HG03571 (cell line): ENCODE data around the gene ARF3.

Experiments
- ATAC-seq: cut with Tn5 transposase; IDR thresholded peaks from one replicate; pipeline ENCODE4 v1.9.1; 2021; ENCODE audit not compliant: unreplicated experiment

Gene ARF3

DNA sequence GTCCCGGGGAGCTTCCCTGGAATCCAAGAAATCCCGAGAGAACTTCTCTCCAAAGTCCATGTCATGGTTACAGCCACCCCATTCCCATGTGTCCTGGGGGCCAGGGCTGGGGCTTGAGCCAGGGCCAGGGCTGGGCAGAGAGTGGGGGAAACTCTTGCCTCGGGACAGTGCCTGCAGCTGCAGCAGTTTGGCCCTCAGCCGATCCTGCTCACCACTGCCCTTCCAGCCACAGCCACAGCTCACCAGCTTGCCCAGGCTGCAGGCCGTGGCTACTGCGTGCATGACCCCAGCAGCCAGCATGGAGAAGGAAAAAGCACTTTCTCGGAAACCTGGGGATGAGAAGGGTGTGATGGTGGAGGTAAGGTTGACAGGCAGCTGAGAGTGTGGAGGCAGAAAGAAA, 10.7 kb upstream of the ARF3 start:
- ATAC-seq: no peak

- ATAC-seq: no peak
Measured at GRCh38 chr12:48966177-48966895, 9.0 kb upstream of the ARF3 start.

- ATAC-seq: no peak
Measured at GRCh38 chr12:48965298-48965838, 8.1 kb upstream of the ARF3 start.

- ATAC-seq: no peak
Measured at GRCh38 chr12:48961801-48962200, 4.5 kb upstream of the ARF3 start.

- no peak for ATAC-seq
Measured at GRCh38 chr12:48961331-48961730, 4.0 kb upstream of the ARF3 start.

DNA sequence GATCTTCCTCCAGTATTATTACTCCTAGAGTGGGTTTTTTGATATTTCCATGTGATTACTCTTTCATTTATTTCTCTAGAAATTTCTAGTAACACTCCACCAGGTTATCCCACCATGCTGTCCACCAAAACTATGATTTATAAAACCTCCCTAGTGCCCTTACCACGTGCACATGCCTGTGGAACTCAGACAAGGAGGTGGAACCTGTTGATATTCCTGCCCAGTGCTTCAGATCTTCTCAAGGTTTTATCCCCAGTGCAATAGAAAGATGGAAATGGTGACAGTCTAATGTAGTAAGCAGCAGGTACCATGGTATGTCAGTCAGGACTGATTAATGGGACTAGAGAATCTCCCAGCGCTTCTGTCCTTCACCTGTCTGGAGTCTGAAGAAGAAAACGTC, 3.5 kb upstream of the ARF3 start:
- no peak for ATAC-seq

DNA sequence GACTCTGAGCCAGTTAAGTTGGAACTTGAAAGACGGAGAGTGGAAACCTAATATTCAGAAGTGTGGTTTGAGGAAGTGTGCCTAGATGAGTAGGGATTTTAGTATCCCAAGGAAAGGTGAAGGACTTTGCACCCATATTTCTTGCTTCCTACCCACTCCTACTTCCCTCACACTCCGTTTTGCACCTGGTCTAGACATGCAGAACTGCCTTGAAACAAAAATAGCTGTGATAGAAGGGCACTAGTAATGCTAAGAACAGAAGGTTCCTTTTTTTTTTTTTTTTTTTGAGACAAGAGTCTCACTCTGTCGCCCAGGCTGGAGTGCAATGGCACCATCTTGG, 732 bp upstream of the ARF3 start:
- ATAC-seq: no peak

GRCh38 chr12:48956279-48957140, 777 bp downstream of the ARF3 start:
- ATAC-seq: peak; percentile 4

DNA sequence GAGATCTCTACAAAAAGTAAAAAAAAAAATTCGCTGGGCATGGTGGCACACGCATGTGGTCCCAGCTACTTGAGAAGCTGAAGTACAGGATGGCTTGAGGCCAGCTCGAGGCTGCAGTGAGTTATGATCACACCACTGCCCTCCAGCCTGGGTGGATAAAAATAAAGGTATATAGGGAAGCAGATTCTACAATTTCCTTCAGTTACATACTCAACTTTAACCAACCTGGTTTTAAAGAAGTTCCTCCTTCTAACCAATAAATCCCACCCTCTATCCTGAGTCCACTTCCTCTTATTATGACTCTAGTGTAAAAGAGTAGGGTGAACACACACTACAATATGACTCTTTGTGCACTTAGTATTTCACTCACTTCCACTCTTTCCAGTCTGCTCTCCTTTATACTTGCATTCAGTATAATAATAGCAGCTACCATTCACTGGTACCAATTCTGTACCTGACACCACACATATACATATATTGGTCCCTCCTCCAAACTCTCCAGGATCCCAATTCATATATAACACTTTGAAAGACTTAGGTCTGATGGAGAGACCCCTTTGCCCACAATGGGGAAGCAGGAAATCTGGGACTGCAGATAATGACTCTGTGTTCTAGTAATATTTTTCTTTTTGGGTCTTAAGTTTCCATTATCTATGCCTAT, 2.3 kb downstream of the ARF3 start:
- ATAC-seq: no peak

DNA sequence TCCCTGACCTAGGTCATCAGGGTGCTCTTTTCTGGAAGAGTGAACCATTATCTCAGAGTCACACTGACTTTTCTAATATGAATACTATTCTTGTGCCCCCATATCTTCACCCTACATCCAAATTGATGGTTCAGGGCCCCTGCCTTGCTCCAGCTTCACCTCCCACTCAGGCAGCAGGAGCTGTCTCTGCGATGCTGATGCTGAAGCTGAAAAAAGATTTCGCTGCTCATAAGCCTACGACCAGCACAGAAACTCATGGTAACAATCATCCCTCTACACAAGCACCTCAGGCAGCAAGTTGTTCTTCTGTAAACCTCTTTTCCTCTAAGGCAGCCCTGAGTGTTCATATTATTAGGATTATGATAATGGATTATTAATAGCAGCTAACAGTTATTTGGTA, 3.2 kb downstream of the ARF3 start:
- no peak for ATAC-seq

DNA sequence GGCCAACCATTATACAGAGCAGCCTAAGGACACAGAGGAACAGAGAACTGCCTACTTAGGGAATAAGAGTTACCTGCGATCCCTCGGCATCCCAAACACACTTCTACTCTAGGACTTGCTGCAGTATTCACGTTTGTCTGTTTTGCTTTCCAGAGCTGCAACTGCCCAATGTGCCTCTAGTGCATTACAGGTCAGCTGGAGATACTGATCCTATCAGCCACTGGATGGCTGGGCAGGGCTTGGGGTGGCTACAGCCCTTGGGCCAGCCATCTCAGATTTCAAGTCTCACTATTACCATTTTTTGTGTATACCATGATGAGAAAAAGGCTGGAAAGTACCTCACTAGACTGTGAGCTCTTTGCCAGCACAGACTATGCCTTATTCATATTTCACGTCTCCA, 4.6 kb downstream of the ARF3 start:
- no peak for ATAC-seq

- ATAC-seq: no peak
Measured at GRCh38 chr12:48947727-48948126, 9.6 kb downstream of the ARF3 start.

GRCh38 chr12:48946943-48947342, 10.3 kb downstream of the ARF3 start:
- no peak for ATAC-seq

GRCh38 chr12:48946205-48946604, 11.1 kb downstream of the ARF3 start:
- no peak for ATAC-seq

DNA sequence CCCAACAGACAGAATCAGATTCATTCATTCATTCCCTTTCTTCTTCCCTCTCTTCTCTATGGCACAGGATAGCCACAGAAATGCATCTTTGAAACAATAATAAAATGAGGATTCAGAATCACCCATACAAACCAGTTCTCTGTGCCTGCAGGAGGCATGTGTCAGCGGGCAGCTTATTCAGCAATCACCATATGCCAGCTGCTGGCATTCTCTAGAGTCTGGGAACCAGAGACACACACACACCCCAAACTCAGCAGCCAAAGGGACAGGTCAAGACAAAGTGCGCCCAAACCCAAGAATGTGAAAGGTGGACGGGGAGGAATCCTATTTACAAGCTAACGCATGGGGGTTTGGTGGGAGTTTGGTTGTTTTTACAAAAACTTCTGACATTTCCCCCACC, 14.1 kb downstream of the ARF3 start:
- no peak for ATAC-seq

GRCh38 chr12:48940181-48940580, 17.1 kb downstream of the ARF3 start:
- ATAC-seq: no peak

DNA sequence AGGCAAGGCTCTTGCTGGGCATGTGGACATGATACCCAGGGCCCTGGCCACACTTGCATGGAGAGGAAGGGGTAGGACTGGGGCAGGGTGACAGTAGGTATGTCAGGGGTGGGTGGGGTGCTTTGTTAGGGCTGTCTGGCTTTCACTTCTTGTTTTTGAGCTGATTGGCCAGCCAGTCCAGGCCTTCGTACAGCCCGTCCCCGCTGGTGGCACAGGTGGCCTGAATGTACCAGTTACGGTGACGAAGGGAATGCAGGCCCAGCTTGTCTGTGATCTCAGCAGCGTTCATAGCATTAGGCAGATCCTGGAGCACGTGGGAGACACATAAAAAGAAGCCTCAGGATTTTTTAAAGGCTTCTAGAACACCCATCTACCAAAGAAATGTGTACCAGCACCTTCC, 18.5 kb downstream of the ARF3 start:
- ATAC-seq: no peak

DNA sequence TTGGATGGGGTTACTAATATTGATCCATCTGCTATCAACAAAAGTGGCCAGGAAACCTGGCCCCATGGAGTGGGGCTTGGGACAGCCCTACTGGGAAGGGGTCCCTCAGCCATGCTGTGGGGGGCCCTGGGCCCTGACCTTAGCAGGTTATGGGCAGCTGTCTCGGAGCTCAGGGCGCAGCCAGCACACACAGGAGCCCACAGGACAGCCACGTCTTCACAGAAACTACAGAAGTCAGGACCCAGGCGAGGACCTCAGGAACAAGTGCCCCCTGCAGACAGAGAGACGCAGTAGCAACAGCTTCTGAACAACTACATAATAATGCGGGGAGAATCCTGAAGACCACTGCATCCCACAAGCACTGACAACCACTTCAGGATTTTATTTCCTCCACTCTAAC, 20.1 kb downstream of the ARF3 start:
- no peak for ATAC-seq

GRCh38 chr12:48936379-48936979, 20.8 kb downstream of the ARF3 start:
- ATAC-seq: no peak

DNA sequence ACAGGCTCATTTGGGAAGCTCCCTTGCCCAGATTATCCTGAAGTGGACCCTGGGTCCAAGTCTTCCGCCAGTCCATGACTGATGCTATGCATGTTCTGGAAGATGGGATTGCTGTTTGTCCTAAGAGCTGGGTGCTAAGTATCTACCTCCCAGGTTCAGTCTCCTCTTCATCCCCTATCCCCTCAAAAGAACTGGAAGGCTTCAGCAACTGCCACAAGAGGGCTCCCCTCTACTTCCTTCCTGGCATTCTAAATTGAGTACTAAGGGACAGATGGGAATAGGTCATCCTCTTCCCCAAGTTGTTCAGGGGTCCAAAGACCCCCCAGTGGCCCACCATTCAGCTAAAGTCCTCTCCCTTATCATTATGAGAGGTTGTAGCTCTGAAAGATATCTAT, 23.0 kb downstream of the ARF3 start:
- no peak for ATAC-seq

DNA sequence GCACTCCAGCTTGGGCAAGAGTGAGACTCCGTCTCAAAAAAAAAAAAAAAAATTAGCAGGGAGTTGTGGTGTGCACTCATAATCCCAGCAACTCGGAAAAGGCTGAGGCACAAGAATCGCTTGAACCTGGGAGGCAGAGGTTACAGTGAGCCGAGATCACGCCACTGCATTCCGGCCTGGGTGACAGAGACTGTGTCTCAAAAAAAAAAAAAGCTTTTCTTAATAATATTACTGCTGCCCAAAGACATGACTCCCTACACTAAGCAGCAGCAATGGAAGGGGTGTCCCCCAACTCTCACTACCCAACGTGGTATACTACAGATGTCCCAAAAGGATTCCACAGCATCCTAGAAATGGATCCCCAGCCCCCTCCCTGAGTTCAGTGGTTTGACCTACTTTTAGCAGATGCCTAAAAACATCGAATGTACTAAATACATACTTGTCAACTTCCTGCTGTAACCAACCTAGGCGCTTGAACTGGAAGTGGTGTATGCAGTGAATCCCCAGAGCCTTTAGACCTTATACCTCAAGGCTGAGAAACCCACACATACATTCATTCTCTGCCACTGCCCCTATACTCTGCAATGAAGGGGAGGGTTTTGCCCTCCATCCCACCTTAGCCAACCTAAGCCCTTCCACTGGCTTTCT, 23.5 kb downstream of the ARF3 start:
- no peak for ATAC-seq
